ENCODE measurements around the gene FAM13A.

The FAM13A gene

DNA sequence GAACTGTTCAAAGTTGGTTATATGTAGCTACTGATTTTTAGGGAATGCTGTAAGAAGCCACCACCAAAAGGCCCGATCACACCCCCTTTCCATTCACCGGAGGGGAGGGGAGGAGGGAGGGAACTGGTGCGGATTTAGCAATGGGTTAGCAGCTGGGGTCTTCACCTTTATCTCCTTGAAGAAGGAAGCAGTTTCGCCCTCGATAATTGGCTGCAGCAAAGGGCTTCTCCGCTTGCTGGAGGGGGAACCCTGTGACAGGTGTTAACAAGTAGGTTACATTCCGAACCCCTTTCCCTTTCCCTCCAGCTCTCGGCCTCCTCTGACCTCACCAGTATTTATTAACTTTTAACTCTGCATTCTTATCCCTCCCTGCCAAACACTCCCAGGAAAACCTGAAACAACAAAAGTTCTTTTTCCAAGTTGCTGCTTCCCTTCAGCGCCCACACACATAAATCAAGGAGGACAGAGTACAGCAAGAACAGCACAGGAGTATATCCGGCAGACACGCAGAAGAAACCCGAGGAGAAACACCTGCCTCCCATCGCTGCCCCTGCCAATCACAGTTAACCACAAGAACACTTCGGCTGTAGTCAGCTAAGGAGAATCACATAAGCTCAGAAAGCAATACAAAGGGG, 319.6 kb downstream of the FAM13A start:
- no peak for DNase-seq

DNA sequence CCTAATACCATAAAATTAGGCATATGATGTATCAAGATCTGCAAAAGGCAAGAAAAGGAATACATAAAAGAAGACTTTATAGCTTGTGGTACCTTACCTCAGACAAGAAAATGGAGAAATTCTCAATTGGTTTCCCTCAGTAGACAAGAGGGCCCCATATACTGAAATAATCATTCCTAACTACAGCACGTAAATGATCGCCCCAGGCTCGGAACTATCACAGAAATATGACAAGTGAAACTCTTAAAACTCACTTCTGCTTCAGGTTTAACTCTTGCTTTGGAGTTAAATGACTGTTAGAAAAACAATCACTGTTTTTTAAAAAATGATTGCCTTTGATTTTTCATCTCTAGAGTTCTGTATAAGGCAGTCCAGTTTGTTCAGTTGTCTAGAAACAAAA, 320.7 kb downstream of the FAM13A start:
- DNase-seq: no peak

DNA sequence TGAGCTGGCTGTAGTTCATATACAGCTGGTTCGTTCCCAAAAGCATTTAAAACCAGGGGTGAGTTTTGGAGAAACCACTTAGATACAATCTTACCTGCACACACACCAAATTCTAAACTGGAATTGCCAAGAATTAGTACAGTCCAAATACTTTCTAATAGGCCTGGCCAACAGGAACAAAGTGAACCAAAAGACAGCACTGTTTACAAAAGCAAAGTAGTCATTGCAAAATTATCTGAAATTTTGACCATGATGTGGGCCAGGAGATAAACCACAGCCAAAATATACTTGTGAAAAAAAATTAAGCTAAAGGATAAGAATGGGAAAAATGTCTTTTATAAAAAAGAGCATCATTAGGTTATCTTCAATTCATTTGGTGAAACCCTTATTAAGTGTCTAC, 321.4 kb downstream of the FAM13A start:
- DNase-seq: no peak

DNA sequence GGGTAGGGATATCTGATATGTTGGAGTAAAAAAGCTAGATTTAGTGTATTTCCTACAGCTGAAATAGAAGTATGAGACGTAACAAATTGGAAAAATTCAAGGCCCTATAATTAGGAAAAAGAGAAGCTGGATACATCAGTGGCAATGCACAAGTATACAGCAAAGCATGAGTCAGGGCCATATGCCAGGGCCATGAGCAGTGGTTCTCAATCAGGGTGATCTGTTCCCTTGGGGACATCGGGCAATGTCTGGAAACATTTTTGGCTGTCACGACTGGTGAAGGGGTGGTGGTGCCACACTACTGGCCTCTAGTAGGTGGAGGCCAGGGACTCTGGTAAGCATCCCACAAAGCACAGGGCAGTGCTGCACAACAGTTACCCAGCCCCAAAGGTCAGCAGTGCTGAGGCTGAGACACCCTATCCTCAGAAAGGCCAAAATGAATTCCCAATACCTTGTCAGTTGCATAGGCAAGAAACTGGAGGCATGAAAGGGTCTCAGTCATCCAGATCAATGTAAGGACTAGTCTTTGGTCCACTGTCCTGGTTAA, 322.5 kb downstream of the FAM13A start:
- DNase-seq: no peak

DNA sequence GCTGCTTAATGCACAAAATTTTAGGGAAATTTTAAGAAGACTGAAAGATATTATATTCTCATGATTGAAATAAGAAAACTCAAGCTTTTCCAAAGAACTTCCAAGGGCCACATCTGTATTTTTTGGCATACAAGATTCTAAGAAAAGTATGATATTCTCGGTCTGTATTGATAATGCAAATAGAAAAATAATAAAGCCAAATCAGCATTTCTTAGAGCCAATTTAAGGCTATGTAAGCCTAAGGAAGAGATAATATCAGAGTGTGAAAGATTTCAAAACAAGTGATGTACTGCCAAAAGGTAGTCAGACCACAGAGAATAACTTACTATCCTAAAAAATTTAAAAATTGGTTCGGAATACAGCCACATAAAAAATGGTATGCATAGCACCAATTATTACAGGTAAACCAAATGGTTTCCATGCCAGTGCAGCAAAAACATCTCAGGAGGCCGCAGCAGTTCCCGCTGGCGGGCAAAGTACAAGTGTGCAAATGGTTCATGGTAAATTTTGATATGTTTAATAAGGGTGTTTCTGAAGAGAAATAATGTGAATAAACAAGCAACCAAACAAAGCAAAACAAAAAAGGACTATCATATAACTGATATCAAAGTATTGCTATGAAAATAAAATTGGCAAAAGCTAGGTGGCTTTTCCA, 324.1 kb downstream of the FAM13A start:
- no peak for DNase-seq

DNA sequence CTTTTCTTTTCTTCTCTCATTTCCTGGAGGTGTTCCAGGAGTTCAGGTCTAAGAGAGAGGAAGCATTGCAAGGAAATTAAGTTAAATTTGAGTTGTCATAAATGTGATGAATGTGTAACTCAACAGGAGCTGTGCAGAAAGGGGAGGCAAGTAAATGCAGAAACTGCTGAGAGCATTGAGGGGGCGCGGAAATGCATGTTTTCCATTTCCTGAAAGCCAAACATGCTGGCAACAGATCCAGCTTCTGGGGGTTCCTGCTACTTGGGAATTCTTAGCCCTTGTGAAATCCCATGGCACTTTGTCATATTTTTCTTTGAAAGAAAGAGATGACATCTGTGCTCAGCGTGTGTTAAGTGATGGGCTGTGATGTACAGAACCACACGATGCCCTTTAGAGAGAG, 325.6 kb downstream of the FAM13A start:
- no peak for DNase-seq

DNA sequence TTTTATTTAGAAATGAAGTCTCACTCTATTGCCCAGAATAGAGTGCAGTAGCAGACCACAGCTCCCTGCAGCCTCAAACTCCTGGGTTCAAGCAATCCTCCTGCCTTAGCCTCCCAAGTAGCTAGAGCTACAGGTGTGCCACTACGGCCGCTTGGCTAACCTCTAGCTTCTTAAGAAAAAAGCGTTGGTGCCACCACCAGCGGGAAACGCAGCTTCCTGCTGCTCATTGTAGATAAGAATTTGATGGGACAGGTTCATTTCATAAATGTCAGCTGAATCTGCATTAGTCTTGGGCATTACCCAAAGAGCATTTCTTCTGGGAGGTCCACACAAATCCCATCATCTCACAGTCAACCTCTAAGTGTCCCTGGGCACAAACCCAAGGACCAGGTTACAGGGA, 326.2 kb downstream of the FAM13A start:
- no peak for DNase-seq

DNA sequence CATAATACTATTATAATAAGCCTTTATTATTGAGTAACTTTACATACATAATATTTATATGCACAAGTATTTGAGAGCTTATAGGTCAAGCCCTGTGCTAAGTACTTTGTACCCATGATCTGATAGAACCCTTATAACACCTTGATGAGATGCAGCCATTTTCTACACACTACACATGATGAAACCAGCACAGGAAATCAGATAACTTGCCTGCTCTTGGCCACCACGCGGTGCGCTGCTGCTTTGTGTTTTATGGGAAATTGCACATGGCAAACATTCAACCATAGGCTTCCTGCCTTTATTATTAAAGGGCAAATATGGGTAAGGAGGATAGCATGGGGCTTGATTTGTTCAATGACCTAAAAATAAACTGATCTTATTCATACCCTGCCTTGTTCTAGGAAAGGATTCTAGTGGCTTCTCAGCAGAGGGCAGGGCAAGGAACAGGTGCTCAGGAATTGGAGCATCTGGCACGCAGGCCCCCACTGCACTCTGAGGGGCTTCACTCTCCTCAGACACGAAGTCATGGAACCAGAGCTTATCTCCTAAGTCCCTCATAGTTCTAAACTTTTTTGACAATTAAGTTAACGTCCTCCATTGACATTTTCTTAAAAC, 327.7 kb downstream of the FAM13A start:
- DNase-seq: no peak

DNA sequence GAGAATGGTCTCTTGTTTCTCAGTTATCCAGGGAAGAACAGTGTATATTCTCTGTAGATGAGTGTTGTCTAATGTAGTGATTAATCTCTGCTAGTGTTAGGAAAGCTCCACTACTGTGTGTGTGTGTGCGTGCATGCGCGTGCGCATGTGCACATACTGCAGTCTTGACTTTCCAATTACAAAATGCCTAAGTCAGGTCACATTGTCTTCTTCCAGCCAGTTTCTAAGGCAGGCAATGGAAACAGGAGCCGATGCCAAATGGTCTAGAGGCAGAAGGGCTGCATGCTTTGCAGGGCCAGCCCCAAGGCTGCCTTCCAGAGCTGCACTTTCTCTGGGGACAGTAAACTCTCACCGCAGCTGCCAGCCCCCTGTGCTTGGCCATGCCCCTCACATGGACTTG, 328.8 kb downstream of the FAM13A start:
- no peak for DNase-seq

DNA sequence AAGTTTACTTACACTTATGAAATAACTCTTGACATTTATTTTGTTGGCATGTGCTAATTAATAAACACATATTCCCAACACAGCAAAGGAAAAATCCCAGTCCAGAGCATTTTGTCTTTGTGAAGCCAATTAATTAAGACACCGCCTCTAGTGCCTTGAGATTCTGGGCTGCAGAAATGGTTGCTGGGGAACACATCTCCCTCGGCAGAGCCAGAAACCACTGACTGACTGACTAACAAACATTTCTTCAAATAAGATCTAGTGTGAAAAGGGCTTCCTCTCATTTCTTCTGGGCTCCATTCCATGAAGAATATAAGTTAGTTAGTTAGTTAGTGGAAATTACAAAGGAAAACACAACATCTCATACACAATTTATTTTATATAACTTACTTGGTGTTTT, 331.0 kb downstream of the FAM13A start:
- DNase-seq: no peak

DNA sequence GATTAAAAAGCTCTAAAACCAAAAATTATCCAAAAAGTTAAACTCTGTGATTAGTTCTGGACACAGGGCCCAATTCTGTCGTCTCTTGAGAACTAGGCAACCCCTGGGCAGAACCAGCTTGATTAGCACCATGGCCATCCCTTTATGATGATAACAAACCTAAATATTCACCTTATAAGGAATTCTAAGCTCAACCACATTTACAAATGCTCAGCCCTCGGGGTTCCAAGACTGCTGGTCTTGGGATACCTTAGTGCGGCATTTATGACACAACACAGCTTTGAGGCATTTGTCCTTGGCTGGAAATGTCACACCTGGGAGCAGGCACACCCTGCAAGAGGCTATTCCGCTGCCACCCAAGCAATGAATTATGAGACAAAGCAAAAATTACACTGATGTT, 331.8 kb downstream of the FAM13A start:
- DNase-seq: no peak

DNA sequence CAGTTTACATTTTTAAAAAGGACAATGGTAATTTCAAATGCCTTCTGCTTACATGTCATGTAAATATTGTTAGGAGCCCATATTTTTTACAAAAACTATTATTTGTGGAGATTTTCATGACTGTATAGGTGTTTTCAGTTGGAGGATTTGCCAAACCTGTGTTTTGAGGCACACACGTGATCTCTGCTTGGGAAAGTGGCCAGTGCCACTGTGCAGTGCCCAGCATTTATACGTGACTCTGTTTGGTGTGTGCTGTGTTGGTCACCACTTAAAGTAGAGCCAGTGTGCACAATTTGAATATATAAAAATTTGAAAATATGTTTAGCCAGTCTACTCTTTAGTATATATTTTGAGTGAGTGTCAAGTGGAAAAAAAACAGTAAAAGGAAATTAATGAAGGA, 332.6 kb downstream of the FAM13A start:
- no peak for DNase-seq

DNA sequence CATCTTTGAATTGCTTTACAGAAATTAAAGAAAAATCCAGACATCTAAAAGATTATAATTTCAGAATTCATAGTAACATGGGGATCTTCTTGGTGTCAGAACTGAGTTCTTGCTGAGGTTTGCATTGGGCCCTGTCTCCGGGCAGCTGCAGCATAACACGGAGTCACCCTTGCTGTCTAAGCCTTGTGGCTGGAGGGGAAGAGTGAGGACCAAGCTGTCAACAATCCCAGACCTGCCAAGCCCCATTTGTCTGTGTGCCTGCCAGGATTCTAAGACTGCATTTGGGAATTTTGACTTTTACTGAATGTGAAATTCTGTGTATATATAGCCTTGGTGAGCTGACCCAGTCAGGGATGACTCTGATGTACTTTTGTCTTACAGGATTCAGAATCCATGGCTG, 334.2 kb downstream of the FAM13A start:
- no peak for DNase-seq

DNA sequence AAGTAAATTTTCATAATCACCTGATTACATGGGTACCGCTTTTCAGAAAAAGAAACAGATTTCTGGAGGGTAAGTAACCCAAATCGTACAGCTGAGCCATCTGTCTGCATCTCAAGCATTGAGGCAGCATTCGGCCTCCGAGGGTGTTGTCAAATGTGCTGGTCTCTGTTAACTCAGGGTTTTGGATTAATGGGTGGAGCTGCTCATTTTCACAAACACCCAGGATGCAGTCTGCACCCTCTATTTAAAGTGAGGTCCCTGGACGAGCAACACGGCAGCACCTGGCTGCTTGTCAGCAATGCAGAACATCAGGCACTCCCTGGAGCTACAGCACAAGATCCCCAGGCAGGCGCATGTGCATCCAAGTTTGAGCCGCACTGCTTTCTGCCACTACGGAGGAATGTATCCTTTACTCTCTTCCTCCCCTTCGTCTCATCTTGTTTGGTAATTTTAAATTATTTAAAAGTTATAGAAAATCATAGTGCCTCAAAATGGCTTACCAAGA, 334.7 kb downstream of the FAM13A start:
- DNase-seq: no peak

DNA sequence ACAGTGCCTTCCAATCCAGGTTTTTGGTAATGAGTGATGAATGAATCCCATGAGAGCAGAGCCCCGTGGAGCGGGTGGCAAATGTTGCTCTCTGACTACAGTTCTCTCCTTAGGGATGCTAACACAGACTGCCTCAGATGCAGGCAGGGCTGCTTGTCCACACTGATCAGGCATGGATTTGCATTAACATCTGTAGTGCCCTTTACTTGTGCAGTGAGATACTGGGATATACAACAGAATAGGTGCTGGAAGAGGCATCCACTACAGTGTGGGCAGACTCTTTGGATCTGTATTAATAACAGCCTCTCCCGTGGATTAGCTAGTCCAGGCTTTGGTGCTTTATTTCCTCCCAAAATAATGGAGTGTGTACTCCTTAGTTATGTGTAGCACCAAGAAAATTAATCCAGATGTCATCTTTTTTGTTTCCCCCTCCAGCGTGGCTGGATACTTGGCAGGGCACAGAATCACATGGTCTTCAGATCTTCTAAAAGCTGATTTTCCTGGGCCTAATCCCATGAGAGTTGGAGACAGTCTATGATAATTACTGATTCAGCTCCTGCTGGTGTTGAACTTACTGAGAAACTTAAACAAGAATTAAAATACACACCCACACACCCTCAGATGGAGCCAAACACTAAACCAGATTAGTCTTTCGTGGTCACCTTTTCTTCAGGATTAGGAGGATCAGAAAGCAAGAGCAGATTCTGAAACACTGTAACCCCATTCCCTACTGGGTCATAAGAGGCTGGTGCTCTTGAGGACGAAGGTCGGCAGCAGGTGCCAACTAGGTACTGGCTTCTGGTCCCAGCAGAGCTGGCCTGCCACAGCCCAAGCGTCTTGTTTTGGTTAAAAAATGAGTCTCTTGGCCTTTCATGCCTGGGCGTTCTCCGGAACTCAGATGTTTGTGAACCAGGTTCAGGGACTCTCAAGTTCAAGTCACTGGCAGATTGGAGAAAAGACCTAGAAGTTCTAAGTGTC, 336.2 kb downstream of the FAM13A start:
- no peak for DNase-seq

DNA sequence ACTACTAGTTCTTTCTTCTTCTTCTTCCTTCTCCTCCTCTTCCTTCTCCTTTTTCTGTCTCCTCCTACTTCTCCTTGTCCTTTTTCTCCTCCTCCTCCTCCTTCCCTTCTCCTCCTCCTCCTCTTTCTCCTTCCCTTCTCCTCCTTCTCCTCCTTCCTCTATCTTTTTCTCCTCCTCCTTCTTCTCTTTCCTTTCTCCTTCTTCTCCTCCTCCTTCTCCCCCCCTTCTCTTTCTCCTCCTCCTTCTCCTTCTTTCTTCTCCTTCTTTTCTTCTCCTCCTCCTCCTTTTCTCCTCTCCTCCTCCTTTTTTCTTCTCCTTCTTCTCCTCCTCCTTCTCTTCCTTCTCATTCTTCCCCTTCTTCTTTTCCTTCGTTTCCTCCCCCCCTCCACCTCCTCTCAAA, 337.6 kb downstream of the FAM13A start:
- DNase-seq: no peak

DNA sequence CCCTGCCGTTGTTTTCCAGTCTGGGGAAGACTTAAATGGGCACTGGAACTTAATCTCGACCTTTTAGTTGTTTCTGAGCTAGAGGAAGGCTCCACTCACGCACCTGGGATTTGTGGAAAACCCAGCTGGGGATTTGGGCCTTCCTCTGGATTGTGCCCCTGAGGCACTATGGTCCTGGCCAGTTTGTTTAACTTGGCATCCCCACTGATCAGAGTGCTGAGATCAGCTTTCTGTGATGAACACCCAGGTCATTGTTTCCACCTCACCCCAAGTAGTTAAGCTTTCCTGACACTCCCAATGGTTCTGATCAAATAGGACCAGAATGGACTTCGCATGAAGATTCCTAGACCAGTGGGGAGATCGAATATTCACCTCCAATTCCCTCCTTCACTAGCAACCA, 338.9 kb downstream of the FAM13A start:
- no peak for DNase-seq

DNA sequence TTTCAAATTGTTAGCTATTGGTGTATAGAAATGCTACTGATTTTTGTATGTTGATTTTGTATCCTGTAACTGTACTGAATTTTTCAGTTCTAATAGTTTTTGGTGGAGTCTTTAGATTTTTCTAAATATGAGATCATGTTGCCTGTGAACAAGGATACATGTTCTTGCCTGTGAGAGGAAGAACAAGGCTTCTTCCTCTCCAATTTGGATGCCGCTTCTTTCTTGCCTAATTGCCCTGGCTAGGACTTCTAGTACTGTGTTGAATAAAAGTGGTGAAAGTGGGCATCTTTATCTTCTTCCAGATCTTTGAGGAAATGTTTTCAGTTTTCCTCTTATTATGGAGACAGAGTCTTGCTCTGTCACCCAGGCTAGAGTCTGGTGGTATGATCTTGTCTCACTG, 343.2 kb downstream of the FAM13A start:
- DNase-seq: no peak

DNA sequence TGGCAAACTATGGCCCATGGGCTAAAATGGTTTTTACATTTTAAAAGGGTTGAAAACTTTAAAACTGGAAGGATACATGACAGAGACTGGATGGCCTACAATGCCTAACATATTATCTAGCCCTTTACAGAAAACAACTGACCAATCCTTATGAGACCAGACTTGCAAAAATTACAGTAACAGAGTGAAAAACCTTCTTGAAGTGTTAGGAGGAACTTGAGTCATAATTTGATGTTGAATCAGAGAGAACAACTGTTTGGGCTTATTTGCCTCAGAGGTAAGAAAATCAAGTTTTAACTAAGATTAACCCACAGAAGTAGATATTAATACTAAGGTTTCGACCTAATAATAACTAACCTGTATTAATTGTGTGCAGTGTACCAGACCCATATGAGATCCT, 347.0 kb downstream of the FAM13A start:
- DNase-seq: no peak

DNA sequence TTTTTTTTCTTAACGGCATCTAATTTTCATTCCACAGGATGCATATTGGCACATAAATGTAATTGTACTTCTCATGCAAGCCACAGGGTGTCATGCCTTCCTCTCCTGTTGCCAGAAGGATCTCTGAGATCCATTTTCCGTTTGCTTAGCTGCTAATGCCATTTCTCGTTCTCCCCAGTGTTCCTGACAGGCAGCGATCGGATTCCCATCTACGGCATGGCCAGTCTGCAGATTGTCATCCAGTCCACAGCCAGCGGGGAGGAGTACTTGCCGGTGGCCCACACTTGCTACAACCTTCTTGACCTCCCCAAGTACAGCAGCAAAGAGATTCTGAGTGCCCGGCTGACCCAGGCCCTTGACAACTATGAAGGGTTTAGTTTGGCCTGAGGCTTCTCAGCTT, 350.4 kb downstream of the FAM13A start:
- DNase-seq: no peak

DNA sequence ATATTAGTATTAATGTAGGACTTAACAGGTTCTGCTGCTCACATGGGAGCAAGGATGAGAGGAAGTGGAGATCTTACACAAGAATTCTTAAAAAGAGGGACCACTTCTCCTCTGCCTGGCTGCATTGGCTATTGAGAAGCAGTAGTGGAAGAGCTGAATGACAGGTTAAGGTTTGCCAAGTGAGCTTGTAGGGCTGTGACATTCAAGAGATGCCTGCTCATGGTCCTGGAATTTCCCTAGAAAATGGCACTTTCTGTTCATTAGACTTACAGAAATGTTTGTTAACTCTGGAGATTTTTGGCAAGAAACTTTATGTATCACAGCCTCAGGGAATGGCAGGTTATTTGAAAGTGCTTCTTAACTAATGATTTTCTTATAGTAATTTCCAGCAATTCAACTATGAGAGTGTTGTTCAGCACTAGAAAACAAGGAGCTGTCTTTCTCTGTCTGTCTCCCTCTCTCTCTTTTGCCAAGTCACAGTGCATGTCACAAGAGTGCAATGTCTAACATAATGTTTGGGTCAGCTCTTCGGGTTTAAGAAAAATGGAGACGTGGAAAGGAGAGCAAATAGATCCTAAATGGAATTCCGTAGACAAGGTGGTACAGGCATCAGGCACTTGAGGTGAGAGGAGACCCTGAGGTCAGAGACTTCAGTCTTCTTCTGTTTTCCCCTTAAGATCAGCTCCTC, 351.0 kb downstream of the FAM13A start:
- DNase-seq: no peak

DNA sequence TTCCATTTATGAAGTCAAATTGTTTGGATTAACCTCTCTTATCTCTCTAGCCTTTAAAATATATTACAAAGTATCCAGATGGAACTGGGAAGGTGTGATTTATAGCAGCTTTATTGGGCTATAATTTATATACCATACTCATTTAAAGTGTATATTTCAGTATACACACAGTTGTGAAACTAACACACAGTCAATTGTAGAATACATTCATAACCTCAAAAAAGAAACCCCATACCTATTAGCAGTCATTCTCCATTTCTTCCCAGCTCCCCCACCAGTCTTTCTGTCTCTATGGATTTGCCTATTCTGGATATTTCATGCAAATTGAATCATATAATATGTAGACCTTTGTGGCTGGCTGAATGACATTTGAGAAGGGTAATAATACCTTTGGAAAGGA, 351.8 kb downstream of the FAM13A start:
- DNase-seq: no peak

Measured in NCI-H2029 (cell line).